OCI-LY3 (cell line): ENCODE measurements around the gene EEF1AKMT3.

Experiments used
- H2AFZ ChIP-seq: fragments of 200-600, 300-600 bp; shearing (Covaris generic); 2 replicates; pipeline ENCODE4 v1.6.0; 2014; ENCODE audit warnings: antibody characterized with exemption, low read depth, low read length
- H3K27ac ChIP-seq: fragments of 200-600, 300-600 bp; sonication (generic); 2 replicates; pipeline ENCODE4 v1.5.1; 2014; ENCODE audit warnings: mild to moderate bottlenecking, low read length, moderate library complexity, mixed read lengths
- H3K27me3 ChIP-seq: fragments of 200-600, 300-600 bp; sonication (generic); 2 replicates; pipeline ENCODE4 v1.6.1; 2014; ENCODE audit warnings: low read depth, low read length, mixed read lengths
- H3K36me3 ChIP-seq: fragments of 200-600, 300-600 bp; sonication (generic); replicated peaks from 2 replicates; pipeline ENCODE3; 2014; ENCODE audit warnings: low read depth, low read length, mixed read lengths
- H3K4me1 ChIP-seq: fragments of 300-600, 200-600 bp; sonication (generic); 2 replicates; pipeline ENCODE4 v1.6.1; 2014; ENCODE audit warnings: low read length, mixed read lengths
- H3K4me2 ChIP-seq: fragments of 200-600, 300-600 bp; sonication (generic); 2 replicates; pipeline ENCODE4 v1.6.1; 2014; ENCODE audit warnings: low read length, mixed read lengths
- H3K4me3 ChIP-seq: fragments of 300-600, 200-600 bp; sonication (generic); 2 replicates; pipeline ENCODE4 v1.5.1; 2014; ENCODE audit warnings: antibody characterized with exemption, mild to moderate bottlenecking, low read length, moderate library complexity
- H3K79me2 ChIP-seq: fragments of 300-600, 200-600 bp; shearing (Covaris generic); 2 replicates; pipeline ENCODE4 v1.6.1; 2014; ENCODE audit warnings: mild to moderate bottlenecking, low read length, mixed read lengths
- H3K9ac ChIP-seq: fragments of 300-600, 200-600 bp; shearing (Covaris generic); 2 replicates; pipeline ENCODE4 v1.6.0; 2014; ENCODE audit warnings: mild to moderate bottlenecking, low read length, moderate library complexity
- H3K9me3 ChIP-seq: fragments of 200-600, 300-600 bp; shearing (Covaris generic); 2 replicates; pipeline ENCODE4 v1.6.1; 2014; ENCODE audit warnings: low read length, mixed read lengths; ENCODE audit not compliant: insufficient read depth
- H4K20me1 ChIP-seq: fragments of 200-600, 300-600 bp; sonication (generic); 2 replicates; pipeline ENCODE4 v1.6.1; 2016; ENCODE audit warnings: low read length, mixed read lengths; ENCODE audit not compliant: insufficient read depth
- EZH2phosphoT487 ChIP-seq: fragments of 200-600 bp; shearing (Covaris generic); IDR thresholded peaks from 2 replicates; pipeline ENCODE4 v1.6.1; 2018; ENCODE audit warnings: antibody characterized with exemption, mixed run types, low read depth
- TF ChIP-seq, protein P1 (sequence below): fragments of 200-600, 300-600 bp; sonication (generic); IDR thresholded peaks from 2 replicates; pipeline ENCODE4 v1.5.1; 2014; ENCODE audit warnings: antibody characterized with exemption, low read length, low read depth

EEF1AKMT3 gene

DNA sequence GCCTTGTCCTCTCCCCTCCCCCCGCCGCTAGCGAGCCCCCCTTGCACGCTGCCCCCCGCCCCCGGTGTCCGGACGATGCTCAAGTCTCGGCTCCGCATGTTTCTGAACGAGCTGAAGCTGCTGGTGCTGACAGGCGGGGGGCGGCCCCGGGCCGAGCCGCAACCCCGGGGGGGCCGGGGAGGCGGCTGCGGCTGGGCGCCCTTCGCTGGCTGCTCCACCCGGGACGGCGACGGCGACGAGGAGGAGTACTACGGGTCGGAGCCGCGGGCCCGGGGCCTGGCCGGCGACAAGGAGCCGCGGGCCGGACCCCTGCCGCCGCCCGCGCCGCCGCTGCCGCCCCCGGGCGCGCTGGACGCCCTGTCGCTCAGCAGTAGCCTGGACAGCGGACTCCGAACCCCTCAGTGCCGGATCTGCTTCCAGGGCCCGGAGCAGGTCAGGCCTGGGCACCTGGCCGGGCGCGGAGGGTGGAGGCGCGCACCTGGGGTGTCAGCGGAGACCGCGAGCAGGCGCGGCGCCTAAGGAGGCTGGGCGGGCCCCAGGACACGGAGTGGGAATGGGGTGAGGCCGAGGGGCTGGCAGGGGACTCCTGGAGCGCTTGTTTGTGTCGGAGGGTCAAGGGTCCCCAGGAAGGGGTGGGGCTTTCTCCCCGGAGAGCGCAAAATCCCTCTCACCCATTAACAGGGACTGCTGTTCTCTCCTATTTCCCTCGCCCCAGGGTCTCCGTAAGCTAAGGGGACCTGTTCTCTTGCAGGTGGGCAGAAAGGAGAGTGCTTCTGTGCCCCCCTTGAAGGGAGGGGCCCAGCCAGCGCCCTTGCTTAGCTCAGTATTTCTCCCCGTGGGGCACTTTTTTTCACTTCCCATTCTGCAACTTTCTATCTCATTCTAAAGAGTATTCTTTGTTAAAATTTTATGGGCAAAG, 16.7 kb upstream of the EEF1AKMT3 start:
- peaks cover 30% of the 10 kb centered on the region for H3K4me1 ChIP-seq
- H3K27ac ChIP-seq, result peak overlapping the region; percentile 92
- no peaks in the 10 kb centered on the region for H3K9me3 ChIP-seq
- peaks cover 41% of the 10 kb centered on the region for H3K36me3 ChIP-seq
- no peak overlapping the region for H2AFZ ChIP-seq
- TF ChIP-seq, protein P1, sequence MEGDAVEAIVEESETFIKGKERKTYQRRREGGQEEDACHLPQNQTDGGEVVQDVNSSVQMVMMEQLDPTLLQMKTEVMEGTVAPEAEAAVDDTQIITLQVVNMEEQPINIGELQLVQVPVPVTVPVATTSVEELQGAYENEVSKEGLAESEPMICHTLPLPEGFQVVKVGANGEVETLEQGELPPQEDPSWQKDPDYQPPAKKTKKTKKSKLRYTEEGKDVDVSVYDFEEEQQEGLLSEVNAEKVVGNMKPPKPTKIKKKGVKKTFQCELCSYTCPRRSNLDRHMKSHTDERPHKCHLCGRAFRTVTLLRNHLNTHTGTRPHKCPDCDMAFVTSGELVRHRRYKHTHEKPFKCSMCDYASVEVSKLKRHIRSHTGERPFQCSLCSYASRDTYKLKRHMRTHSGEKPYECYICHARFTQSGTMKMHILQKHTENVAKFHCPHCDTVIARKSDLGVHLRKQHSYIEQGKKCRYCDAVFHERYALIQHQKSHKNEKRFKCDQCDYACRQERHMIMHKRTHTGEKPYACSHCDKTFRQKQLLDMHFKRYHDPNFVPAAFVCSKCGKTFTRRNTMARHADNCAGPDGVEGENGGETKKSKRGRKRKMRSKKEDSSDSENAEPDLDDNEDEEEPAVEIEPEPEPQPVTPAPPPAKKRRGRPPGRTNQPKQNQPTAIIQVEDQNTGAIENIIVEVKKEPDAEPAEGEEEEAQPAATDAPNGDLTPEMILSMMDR, result no peak
- no peak for TF ChIP-seq EZH2phosphoT487
- H4K20me1 ChIP-seq, result peaks cover 19% of the 10 kb centered on the region
- H3K4me2 ChIP-seq, result peak overlapping the region; percentile 99
- H3K4me3 ChIP-seq, result peak overlapping the region; percentile 82
- peaks cover 57% of the 10 kb centered on the region for H3K79me2 ChIP-seq
- H3K9ac ChIP-seq, result peak overlapping the region; percentile 94
- H3K27me3 ChIP-seq, result no peaks in the 10 kb centered on the region

DNA sequence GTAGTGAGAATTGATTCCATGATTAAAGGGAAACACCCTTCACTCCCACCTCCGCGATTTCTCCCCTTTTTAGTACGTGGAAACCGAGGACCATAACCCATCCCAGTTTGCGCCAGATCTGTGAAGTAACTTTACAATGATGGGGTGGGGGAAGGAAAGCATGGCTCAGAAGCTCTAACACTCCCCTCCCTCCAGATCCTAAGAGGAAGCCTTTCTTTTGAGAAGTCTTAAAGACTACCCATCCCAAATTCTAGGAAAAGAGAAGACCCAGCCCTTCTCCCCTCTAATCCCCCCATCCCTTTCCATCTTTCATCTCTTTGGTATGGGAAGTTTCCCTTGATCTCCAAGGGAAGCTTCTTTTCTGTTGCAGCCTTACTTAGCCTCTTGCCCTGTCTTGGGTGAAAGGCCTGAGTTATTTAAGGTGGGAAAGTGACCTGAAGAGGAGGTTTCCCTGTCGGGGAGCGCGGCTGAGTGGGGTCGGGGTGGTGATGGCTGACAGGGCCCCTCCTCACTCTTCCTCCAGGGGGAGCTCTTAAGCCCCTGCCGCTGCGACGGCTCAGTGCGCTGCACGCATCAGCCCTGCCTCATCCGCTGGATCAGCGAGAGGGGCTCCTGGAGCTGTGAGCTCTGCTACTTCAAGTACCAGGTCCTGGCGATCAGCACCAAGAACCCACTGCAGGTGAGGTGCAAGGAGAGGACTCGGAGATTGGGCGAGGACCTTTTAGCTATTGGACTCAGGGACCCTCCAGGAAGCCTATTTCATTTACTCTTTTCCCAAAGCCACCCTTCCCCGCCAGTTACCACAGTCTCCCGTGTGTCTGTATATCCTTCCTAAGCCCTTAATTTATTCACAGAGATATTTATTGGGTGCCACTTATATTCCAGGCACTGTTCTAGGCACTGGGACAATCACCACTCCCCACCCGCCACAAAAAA, 15.7 kb upstream of the EEF1AKMT3 start:
- TF ChIP-seq EZH2phosphoT487, result no peak
- TF ChIP-seq, protein P1, result peak; percentile 76
- Histone ChIP-seq H4K20me1 (peaks cover 25% of the 10 kb centered on the region), H3K9me3 (no peaks in the 10 kb centered on the region), H3K27ac (peak overlapping the region; percentile 92), H3K4me3 (peak overlapping the region; percentile 82), H2AFZ (no peak overlapping the region), H3K27me3 (no peaks in the 10 kb centered on the region), H3K4me1 (peaks cover 25% of the 10 kb centered on the region), H3K4me2 (peak overlapping the region; percentile 99), H3K79me2 (peaks cover 48% of the 10 kb centered on the region), H3K9ac (peak overlapping the region; percentile 94), H3K36me3 (peaks cover 40% of the 10 kb centered on the region)

DNA sequence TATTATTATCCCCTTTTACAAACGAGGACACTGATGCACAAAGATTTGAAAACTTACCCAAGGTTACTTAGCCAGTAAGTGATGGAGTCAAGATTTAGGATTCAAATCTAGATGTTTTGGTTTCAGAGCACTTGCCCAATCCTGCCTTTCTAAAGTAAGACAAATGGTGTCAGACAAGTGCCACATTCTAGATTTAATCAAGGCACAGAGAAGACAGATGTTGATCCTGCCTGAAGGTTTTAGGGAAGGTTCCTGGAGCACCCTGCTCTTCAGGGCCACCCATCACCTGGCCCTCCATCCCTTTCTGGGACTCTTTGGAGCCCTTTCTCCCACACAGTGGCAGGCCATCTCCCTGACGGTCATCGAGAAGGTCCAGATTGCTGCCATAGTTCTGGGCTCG, 14.6 kb upstream of the EEF1AKMT3 start:
- no peak overlapping the region for H3K27ac ChIP-seq
- H3K4me1 ChIP-seq, result peaks cover 23% of the 10 kb centered on the region
- no peak overlapping the region for H3K4me2 ChIP-seq
- no peak overlapping the region for H3K9ac ChIP-seq
- H3K79me2 ChIP-seq, result peaks cover 40% of the 10 kb centered on the region
- no peaks in the 10 kb centered on the region for H3K9me3 ChIP-seq
- peaks cover 25% of the 10 kb centered on the region for H4K20me1 ChIP-seq
- peaks cover 46% of the 10 kb centered on the region for H3K36me3 ChIP-seq
- H3K4me3 ChIP-seq, result no peak overlapping the region
- TF ChIP-seq, protein P1, result no peak
- TF ChIP-seq EZH2phosphoT487, result no peak
- H3K27me3 ChIP-seq, result no peaks in the 10 kb centered on the region
- H2AFZ ChIP-seq, result no peak overlapping the region
